GDM1 (cell line): ENCODE measurements around the gene LHX3.

Experiments
- DNase-seq: peaks from one replicate; lab custom pipeline; 2025; lab: John Stamatoyannopoulos, UW

The LHX3 gene

GRCh38 chr9:136204838-136205706 lies at the start of gene LHX3:
Gene LHX3 (minus strand): TSS chr9:136205128. CDS start chr9:136205012, 116 bp downstream.
- no peak for DNase-seq

GRCh38 chr9:136253246-136254130 lies 48.6 kb upstream of the LHX3 start:
- DNase-seq = no peak

GRCh38 chr9:136252846-136253245 lies 47.9 kb upstream of the LHX3 start:
- no peak for DNase-seq

- no peak for DNase-seq
These were observed 47.4 kb upstream of the LHX3 start for GRCh38 chr9:136252281-136252680.

- no peak for DNase-seq
These were observed 46.6 kb upstream of the LHX3 start for GRCh38 chr9:136251264-136252115.

- DNase-seq = no peak
These were observed 45.7 kb upstream of the LHX3 start for GRCh38 chr9:136250676-136251075.

GRCh38 chr9:136249877-136250559 lies 45.1 kb upstream of the LHX3 start:
- DNase-seq = no peak

GRCh38 chr9:136248951-136249876 lies 44.3 kb upstream of the LHX3 start:
- DNase-seq = no peak

GRCh38 chr9:136247947-136248637 lies 43.2 kb upstream of the LHX3 start:
- DNase-seq = no peak

- DNase-seq = no peak
These were observed 42.6 kb upstream of the LHX3 start for GRCh38 chr9:136247551-136247916.

- DNase-seq = no peak
These were observed 42.1 kb upstream of the LHX3 start for GRCh38 chr9:136246849-136247550.

GRCh38 chr9:136245219-136246150 lies 40.6 kb upstream of the LHX3 start, which contains the start of gene QSOX2:
Gene QSOX2 (minus strand): TSS chr9:136245812. CDS start chr9:136245803, 9 bp downstream.
- peak; percentile 65 for DNase-seq

- DNase-seq = no peak
These were observed 40.0 kb upstream of the LHX3 start for GRCh38 chr9:136244969-136245218.

GRCh38 chr9:136244122-136244968 lies 39.4 kb upstream of the LHX3 start:
- no peak for DNase-seq

- DNase-seq = no peak
These were observed 38.7 kb upstream of the LHX3 start for GRCh38 chr9:136243631-136244030.

GRCh38 chr9:136242918-136243525 lies 38.1 kb upstream of the LHX3 start:
- DNase-seq = no peak

- no peak for DNase-seq
These were observed 37.3 kb upstream of the LHX3 start for GRCh38 chr9:136242248-136242647.
